ENCODE data around the gene SLC25A13.

Gene SLC25A13

DNA sequence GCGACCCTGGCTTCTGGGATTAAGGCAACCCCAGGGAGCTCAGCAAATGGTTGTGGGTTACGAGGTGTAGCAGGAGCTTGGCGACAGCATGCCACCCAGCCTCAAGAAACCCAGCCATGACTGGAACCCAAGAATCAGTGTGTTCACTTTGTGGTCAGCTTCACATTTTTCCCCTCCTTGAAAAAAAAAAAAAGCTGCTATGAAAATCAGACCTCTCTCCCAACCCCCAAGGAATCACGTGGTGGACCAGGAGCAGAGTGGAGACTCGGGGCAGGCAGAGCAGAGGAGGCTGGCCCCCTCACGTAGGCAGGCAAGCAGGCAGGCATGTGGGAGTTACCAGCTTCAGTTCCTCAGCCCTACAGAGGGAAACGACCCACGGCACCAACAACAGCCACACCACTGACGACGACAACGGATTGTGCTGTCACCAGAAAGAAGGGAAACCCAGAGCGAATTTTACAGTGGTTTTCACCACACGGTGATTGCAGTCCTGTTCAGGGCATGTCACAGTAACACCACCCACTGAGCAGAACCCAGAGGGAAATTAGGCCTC lies 203.4 kb downstream of the SLC25A13 start:
- no peak for TF ChIP-seq POLR2AphosphoS5 (IDR thresholded peaks at IDR 0.05; ENCODE audit: low read depth, low read length)
- no peak for TF ChIP-seq SIN3A (IDR thresholded peaks at IDR 0.05; ENCODE audit: borderline replicate concordance, insufficient read depth, low read length)
- TF ChIP-seq, protein P1, sequence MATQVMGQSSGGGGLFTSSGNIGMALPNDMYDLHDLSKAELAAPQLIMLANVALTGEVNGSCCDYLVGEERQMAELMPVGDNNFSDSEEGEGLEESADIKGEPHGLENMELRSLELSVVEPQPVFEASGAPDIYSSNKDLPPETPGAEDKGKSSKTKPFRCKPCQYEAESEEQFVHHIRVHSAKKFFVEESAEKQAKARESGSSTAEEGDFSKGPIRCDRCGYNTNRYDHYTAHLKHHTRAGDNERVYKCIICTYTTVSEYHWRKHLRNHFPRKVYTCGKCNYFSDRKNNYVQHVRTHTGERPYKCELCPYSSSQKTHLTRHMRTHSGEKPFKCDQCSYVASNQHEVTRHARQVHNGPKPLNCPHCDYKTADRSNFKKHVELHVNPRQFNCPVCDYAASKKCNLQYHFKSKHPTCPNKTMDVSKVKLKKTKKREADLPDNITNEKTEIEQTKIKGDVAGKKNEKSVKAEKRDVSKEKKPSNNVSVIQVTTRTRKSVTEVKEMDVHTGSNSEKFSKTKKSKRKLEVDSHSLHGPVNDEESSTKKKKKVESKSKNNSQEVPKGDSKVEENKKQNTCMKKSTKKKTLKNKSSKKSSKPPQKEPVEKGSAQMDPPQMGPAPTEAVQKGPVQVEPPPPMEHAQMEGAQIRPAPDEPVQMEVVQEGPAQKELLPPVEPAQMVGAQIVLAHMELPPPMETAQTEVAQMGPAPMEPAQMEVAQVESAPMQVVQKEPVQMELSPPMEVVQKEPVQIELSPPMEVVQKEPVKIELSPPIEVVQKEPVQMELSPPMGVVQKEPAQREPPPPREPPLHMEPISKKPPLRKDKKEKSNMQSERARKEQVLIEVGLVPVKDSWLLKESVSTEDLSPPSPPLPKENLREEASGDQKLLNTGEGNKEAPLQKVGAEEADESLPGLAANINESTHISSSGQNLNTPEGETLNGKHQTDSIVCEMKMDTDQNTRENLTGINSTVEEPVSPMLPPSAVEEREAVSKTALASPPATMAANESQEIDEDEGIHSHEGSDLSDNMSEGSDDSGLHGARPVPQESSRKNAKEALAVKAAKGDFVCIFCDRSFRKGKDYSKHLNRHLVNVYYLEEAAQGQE (IDR thresholded peaks at IDR 0.05; ENCODE audit: insufficient read depth in 1 of 2, low read depth in 2 of 2, low read length in 2 of 2), result no peak
- TF ChIP-seq FOXP2 (optimal IDR thresholded peaks at IDR 0.05; ENCODE audit: borderline replicate concordance, extremely low read depth, extremely low read length, insufficient read depth), result no peak
- no peak for TF ChIP-seq TAF1 (IDR thresholded peaks at IDR 0.05; ENCODE audit: borderline replicate concordance, insufficient read depth, low read length)

DNA sequence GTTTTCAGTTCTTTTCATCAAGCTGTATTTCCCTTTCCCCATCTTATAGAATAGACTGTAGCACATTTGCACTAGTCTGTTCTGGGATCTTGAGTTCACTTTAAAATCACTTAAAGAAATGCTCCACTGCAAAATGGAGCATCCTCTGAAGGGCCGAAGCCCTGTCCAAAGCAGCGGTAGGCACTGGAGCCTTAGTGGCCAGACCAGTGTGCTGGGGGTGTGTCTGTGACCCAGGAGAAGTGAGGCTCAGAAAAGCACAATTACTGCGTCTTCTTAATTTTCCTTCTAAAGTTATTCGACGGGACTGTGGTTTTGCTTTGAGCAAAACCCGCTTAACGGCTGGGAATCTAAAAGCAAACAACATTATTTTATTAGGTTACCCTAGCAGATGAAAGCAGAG lies 205.7 kb downstream of the SLC25A13 start:
- TF ChIP-seq, protein P1 (IDR thresholded peaks at IDR 0.05; ENCODE audit: insufficient read depth in 1 of 2, low read depth in 2 of 2, low read length in 2 of 2), result no peak
- TF ChIP-seq SIN3A (IDR thresholded peaks at IDR 0.05; ENCODE audit: borderline replicate concordance, insufficient read depth, low read length) (no peak), POLR2AphosphoS5 (IDR thresholded peaks at IDR 0.05; ENCODE audit: low read depth, low read length) (no peak), FOXP2 (optimal IDR thresholded peaks at IDR 0.05; ENCODE audit: borderline replicate concordance, extremely low read depth, extremely low read length, insufficient read depth) (no peak), TAF1 (IDR thresholded peaks at IDR 0.05; ENCODE audit: borderline replicate concordance, insufficient read depth, low read length) (no peak)

- TF ChIP-seq TAF1 (IDR thresholded peaks at IDR 0.05; ENCODE audit: borderline replicate concordance, insufficient read depth, low read length), result no peak
- TF ChIP-seq SIN3A (IDR thresholded peaks at IDR 0.05; ENCODE audit: borderline replicate concordance, insufficient read depth, low read length), result no peak
- no peak for TF ChIP-seq FOXP2 (optimal IDR thresholded peaks at IDR 0.05; ENCODE audit: borderline replicate concordance, extremely low read depth, extremely low read length, insufficient read depth)
- TF ChIP-seq POLR2AphosphoS5 (IDR thresholded peaks at IDR 0.05; ENCODE audit: low read depth, low read length), result no peak
- TF ChIP-seq, protein P1 (IDR thresholded peaks at IDR 0.05; ENCODE audit: insufficient read depth in 1 of 2, low read depth in 2 of 2, low read length in 2 of 2), result no peak
Observed at GRCh38 chr7:96114190-96114589, 207.7 kb downstream of the SLC25A13 start.

- TF ChIP-seq FOXP2 (optimal IDR thresholded peaks at IDR 0.05; ENCODE audit: borderline replicate concordance, extremely low read depth, extremely low read length, insufficient read depth) (no peak), POLR2AphosphoS5 (IDR thresholded peaks at IDR 0.05; ENCODE audit: low read depth, low read length) (no peak), SIN3A (IDR thresholded peaks at IDR 0.05; ENCODE audit: borderline replicate concordance, insufficient read depth, low read length) (no peak), TAF1 (IDR thresholded peaks at IDR 0.05; ENCODE audit: borderline replicate concordance, insufficient read depth, low read length) (no peak)
- TF ChIP-seq, protein P1 (IDR thresholded peaks at IDR 0.05; ENCODE audit: insufficient read depth in 1 of 2, low read depth in 2 of 2, low read length in 2 of 2), result no peak
Observed at GRCh38 chr7:96111405-96111804, 210.5 kb downstream of the SLC25A13 start.

Data from PFSK-1 (cell line).